HEK293 (cell line): ENCODE results near the gene SAMD5.

Source experiments
- ZNF335 ChIP-seq: fragments of 450-650 bp; formaldehyde crosslinking; conservative IDR thresholded peaks from 2 replicates; pipeline ENCODE4 v1.5.1; 2016; ENCODE audit warnings: missing biosample characterization, missing genetic modification characterization
- ZNF350 ChIP-seq: fragments of 450-650 bp; formaldehyde crosslinking; IDR thresholded peaks from 2 replicates; pipeline ENCODE4 v1.5.0; 2017; ENCODE audit warnings: missing biosample characterization, mild to moderate bottlenecking, missing genetic modification characterization

GRCh38 chr6:147578883-147579282 is 70.4 kb downstream of the SAMD5 start:
- TF ChIP-seq ZNF335 (tag by site-specific recombination) = no peak
- TF ChIP-seq ZNF350 (tag by site-specific recombination) = no peak
